OCI-M2 (cell line): ENCODE data around the gene CLDN14.

Source experiments
- DNase-seq: peaks from one replicate; lab custom pipeline; 2025; ENCODE audit not compliant: unreplicated experiment; lab: John Stamatoyannopoulos, UW

Gene CLDN14, protein sequence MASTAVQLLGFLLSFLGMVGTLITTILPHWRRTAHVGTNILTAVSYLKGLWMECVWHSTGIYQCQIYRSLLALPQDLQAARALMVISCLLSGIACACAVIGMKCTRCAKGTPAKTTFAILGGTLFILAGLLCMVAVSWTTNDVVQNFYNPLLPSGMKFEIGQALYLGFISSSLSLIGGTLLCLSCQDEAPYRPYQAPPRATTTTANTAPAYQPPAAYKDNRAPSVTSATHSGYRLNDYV

DNA sequence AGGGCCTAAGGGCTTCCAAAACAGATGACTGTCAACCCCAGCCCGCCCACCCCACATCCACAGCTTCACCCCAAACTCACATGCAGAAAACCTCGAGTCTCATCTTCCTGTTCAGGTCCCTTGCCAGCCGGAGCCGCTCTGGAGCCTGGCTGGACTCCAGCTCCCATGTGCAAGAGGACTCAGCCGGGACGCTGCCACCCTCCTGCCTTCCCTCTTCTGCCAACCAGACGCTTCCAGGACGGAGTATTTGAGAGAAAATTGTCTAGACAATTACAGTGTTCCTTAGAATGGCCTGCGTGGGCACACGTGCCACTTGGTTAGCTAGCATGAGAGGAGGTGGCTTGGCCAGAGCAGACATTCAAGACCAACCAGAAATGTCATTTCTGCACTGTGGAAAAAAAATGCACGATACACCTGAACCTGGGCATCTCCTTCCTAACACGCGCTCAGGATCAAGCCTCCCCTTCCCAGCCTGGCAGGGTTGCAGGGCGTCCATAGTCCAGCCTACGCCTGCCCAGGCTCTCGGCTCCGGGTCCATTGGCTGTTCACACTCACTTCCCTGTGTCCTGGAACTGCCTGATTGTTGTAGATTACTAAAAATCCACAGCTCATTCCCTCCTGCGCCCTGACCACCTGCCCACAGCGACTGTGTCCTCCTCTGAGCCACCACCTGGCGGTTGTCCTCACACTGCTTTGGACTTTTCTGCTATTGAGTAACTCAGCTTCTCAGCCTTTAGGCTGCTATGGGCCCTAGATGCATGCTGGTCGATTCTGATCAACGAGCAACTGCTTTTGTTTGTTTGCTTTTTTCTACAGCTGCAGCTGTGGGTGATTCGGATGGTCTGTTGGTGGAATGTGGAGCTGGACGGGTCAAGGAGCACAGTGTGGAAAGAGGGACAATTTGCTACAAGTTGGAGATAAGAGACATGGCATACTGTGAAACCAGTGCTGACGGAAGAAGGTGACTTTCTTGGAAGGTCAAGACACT lies at the start of gene CLDN14:
CLDN14 (minus strand) TSS at position 708 of the 988 bp plus-strand sequence. CDS start 18,427 bp downstream, outside the sequence.
- no peak for DNase-seq

DNA sequence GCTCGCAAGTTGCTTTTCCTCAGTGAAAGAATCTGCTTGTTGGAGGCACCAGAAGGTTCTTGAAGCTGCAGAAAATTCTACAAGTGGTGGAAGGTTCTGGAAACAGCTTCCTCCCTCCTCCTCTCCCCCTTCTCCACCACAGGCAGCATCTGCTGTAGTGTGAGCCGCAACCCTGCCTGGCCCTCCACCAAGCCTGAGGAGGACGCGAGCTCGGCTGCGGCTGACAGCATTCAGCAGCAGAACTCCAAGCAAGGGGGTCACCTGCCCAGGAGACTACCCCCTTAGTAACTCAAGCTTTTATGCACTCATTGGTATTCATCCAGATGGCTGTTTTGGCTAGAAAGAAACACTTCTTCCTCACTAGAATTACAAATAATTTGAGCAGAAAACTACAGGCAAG lies 48.8 kb upstream of the CLDN14 start:
- no peak for DNase-seq

DNA sequence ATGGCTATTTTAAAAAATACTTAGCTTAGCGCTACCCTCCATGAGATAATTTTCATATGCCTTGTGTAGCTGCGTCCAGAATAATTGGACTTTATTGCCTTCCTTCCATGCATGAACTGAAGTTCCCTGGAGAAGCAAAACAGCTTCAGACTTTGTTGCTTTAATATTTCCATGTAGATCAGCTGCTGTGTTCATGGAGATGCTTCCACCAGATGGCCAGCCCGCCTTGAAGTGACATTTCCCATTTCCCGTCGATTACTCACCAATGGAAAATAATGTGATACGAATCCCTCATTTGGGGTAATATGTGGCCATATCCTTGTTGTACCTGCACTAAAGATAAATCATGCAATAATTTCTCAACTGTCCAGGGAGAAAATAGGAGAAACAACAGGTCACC lies 47.4 kb upstream of the CLDN14 start:
- DNase-seq, result no peak

DNA sequence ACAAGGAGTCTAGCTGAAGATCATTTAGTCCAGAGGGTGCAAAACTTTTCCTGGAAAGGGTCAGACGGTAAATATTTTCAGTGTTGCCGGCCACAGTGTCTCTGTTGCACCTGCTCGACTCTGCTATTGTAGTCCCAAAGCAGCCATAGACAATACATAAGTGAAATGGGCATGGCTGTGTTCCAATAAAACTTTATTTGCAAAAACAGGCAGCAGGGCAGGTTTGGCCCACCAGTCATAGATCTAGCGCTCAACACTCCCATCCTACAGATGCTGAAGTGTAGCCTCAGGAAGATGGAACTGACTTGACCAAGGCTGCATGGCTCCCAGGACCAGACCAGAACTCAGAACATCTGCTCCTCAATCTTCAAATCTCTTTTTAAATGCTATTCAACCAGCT lies 46.2 kb upstream of the CLDN14 start:
- DNase-seq, result no peak

DNA sequence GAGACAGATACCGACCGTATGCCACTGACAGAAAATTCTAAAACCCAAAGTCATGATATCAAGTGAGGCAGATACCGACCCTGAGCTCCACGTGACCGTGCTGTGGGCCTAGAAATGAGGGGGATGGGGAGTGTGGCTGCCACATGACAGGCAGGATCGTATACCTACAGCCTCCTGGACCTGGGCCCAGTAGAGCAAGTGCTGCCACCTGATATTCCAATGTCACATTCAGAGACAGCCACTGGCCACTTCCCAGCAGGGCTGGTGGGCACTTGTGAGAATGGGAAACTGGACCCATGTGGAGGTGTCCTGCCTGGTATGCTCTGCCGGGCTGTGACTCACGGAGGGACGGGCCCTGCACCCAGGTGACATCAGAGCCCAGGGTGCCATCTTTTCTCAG lies 44.6 kb upstream of the CLDN14 start:
- DNase-seq, result no peak

DNA sequence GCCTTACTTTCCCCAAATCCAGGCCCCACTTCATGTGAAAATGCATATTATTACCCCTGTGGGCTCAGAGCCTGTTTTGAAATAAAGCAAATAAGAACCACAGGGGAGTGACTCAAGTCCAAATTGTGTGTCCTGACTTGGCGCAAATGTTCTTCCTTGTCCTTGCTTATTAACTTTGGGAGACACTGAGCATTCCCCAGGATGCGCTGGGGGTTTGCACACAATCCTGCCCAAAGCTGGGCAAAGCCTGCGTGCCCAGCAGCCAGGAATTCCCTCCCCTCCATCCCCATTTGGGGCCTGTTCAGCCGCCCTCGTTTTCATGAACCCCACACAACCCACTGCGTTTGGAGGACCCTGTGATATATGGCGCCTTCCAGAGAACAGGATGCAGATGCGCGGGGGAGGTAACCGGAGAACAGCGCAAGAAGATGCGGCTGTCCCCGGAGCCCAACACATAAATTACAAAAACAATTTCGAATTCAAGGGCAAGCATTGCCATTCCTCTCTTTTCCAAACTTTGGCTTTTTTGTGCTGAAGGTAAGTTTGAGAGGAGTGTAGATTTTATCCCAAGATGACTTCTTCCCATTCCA lies 42.4 kb upstream of the CLDN14 start:
- DNase-seq, result no peak

DNA sequence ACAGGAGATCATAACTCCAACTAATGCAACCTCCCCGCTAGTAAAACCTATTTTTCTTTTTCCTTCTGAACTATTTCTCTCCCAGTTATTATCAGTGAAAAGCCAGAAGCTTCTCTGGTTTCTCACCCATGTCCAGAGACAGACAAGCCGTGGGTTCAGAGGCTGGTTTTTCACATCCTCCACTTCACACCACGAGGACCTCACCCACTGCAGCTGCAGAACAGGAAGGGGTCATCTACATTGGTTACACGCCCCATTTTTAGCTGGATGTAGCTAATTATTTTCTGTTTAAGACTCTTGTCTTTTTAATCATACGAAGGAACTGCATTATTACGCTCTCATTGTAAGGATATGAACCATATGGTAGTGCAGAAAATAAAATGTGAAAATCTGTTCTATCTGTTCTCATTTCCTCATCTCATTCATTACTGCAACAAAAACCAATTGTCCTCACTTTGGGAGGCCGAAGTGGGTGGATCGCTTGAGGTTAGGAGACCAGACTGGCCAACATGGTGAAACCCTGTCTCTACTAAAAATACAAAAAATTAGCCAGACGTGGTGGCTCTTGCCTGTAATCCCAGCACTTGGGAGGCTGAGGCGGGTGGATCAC lies 39.1 kb upstream of the CLDN14 start:
- no peak for DNase-seq

DNA sequence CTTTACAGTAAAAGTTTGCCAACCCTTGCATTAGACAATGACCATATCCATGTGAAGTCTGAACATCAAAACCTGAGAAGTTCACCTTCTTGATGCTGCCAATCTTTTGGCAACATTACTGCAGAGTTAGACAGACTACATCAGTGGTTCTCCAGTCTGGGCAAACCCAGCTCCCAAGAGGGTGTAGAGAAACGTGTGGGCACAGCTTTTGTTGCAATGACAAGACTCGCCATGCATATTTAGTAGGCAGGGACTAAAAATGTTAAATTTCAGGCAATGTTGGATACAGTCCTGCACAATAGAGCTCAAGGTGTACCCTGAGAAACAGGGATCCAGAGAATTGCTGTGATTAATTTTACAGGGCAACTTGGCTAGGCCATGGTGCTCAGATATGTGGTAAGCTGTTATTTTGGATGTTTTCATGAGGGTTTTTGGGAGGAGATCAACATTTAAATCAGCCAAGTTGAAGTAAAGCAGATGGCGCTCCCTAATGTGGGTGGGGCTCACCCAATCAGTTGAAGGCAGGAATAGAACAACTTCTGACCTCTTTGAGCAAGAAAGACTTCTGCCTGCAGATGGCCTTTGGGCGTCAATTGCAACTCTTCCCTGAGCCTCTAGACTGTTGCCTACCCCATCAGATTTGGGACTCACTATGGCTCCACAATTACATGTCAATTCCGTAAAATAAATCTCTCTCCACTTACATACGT lies 37.6 kb upstream of the CLDN14 start:
- no peak for DNase-seq

DNA sequence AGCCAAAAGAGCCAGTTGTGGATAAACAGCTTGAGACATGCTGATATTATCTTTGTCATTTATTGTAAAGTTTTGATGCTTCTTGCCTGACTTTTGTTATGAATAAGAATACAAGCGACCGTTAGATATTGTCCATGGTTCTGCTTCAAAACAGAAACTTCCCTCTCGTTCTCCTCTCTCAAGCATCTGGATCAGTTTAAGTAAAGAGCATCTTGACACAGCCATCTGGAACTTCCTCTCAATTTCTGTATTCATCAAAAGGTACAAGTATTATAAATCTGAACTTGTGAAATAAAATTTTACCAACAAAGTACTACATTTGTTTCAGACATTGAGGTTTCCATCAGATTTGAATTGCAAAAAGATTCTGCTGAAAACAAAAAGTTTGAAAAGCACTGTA lies 36.4 kb upstream of the CLDN14 start:
- DNase-seq, result no peak

DNA sequence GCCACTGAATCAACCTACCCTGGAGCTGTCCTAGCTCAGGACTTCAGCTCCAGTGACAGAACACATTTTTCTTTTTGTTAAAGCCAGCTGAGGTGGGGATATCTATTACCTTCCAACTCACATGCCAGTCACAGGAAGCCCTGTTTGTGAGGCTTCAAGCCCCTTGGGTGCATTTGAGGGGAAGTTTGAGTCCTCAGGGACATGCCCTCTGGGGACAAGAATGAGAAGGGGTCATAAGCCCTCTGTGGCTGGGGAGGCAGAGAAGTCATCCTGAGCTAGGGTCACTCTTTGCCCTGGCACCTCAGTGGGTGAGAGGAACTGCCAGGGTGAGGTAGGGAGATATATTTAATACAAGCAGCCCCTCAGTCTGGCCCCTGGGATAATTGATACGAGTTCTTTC lies 33.5 kb upstream of the CLDN14 start:
- DNase-seq, result no peak

DNA sequence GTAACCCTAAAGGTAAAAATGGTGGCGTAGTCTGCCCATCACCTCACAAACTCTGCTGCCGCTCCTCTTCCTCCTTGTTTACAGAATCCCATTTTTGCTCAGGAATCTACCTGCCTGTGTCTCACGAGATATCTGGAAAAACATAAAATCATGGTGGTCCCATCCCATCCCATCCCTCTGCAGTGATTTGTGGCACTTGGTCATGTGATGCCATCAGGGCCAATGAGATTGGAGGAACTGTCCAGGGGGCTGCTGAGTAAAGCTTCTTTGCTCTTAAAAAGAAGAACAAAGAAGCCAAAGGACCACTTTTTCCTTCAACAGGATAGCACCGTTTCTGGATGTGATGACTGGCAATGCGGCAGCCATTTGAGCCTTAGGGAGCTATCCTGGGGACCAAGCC lies 33.0 kb upstream of the CLDN14 start:
- no peak for DNase-seq

DNA sequence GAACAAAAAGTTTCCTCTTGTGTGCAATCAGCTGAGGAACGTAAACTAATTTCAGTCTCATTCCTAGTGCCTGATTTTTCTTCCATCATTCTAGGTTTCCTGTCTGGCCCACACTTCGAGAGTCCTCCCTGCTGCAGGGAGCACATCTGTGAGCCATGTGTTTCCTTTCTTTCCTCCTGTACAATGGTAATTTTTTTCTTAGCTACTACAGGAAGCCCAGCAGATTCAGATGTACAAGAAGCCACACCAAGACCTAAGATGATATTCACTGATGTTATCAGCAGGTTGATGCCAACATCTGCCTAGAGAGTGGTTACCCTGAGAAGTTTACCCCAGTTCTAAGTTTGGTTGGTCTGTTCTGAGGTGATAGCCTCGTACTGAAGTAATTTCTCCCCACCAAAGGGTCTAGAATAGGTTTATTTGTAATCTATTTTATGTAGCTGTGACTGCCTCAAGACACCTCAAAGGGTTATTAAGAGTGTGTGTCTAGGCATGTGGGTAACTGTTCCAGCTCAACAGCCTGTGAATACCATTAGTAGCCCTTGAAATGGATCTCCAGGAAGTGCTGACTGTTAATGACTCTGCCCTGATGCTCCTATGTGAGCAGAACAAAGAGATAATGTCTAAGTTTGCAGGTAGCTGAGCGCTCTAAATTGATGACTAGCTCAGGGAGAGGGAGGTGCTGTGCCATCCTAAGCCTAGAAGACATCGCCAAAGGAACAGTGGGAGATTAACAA lies 31.7 kb upstream of the CLDN14 start:
- DNase-seq, result no peak

DNA sequence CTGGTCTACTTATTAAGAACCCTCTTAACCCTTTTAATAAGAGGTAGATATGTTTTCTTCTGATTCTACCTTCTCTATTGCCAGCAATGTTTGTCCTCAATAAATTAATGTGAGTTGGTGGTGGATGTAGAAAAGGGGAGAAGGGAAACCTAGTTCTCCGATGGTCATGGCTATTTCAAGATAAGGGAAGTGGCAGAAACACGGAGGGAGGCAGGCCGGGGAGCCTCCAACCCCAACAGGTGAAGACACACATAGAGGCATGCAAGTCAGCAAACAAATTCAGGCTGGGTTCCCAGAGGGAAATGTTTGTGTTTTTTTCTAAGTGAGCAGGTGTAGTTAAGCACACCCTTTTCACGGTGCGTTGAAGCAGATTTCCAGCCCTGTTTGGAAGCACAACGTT lies 31.0 kb upstream of the CLDN14 start:
- DNase-seq, result no peak

DNA sequence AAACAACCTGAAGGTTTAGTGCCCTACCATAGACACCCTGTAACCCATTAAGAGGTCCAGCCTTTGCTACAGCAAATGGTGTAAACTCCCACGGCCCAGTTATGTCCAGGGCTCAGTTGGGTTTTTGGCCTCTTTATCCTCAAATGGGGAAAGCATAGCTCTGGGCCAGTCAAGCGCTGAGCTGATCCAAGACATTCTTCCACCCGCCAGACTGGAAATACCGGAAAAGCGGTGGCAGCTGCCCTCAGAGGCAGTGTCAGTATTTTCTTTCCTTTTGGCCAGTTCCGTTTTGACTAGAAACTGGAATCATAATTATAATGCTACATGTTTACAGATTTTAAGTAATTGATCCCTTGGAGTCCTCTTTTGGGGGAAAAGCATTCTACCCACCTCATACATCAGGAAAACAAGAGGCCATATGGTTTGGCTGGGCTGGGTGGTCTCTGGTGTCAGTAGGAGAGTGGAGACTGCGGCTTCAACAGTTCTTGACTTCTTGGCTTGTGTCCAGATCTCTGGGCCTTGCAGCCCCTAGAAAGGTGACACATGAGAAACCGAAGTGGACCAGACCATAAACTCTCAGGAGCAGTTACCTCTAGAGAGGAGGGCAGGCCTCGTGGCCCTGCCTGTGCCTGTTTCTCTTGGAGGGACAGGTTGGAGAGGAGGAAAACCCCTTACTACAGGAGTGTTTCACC lies 30.2 kb upstream of the CLDN14 start:
- DNase-seq, result no peak

DNA sequence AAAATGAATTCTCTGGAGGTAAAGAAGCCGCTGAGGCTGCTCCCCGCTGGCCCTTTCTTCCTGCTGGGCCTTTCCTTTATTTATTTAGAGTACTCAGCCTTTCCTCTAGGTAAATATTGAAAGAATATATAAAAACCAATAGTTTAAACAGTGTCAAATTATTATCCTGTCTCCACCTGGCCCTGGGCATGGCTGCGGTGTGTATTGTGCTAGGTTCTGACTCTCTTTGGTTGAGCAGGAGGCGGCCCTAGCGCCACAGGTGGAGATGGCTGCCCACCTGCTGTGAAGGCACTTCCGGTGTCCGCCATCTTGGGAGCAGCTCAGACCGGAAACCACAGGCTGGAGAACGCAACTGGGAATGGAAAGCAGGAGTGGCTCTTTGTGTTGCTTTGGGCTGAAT lies 29.0 kb upstream of the CLDN14 start:
- no peak for DNase-seq

DNA sequence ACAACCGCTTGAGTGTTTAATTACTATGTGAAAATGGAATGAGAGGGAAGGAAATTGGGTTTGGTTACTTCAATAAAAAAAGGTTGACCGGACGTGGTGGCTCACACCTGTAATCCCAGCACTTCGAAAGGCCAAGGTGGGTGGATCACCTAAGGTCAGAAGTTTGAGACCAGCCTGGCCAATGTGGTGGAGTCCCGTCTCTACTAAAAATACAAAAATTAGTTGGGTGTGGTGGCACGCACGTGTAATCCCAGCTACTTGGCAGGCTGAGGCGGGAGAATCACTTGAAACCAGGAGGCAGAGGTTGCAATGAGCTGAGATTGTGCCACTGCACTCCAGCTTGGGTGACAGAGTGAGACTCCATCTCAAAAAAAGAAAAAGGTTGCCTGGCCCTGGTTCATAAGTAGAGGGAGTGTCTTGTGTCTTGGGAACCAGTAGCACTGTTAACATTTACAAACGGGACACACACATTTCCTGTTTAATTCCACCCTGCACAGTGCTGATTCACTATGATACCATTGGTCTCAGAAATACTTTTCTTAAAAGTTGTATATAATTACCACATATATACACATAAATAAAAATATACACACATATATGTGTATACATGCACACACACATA lies 27.6 kb upstream of the CLDN14 start:
- DNase-seq, result no peak

DNA sequence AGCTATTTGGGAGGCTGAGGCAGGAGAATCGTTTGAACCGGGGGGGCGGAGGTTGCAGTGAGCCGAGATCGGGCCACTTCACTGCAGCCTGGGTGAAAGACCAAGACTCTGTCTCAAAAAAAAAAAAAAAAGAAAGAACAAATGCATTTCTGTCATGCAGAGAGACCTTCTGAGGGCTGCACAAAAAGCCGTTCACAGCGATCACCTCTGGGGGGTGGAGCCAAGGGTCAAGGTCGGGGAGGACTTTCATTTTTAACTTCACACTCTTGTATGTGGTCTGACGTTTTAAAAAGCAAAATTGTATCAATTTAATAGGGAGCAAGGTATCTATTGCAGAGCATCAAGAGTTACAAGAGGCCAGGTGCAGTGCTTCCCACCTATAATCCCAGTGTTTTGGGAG lies 26.6 kb upstream of the CLDN14 start:
- no peak for DNase-seq

DNA sequence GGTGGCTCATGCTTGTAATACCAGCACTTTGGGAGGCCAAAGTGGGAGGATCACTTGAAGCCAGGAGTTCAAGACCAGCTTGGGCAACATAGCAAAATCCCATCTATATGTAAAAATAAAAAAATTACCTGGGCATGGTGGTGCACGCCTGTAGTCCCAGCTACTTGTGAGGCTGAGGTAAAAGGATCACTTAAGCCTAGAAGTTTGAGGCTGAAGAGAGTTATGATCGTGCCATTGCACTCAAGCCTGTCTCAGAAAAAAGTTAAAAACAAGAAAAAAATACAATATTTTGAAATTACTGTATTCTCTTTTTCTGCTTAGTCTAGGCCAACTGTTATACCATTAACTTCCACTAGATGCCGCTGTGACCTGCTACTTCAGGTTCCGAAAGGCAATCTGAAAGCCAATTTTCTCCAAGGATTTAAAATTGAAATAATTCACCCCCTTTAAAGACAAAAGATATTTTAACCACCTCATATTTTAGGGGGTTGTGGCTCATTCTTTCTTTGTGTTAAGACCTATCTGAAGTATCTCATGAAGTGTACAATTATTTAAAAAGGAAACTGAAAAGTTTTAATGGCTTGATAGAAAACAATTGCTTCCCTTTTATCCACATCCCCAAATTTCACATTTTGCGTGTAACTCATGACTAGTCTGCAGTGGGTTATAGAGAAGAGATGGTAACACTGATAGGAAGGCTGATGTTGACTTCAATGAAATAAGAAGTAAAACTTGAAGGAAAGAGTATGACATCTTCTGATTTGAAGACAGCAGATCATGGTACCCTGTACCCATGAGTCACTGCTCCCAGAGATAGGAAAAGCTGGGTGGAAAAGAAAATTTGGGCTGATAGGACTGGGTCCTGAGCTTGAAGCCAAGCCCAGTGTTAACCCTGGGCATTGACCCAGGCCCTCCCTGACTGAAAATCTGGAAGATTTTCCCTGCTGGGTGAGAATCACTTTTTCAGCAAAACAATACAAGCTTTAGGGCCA lies 24.4 kb upstream of the CLDN14 start:
- DNase-seq, result no peak
